ENCODE measurements around the gene ZNF77. TPM values are rescaled to one million over a fixed set of nuclear protein-coding genes. Genes with fewer than 3 reads are reported as not detected.

Gene ZNF77
- total and polyA plus RNA-seq, 7 donors = 0.84 to 2.4 (median 1.4) TPM

GRCh38 chr19:2988568-2988967 is 43.8 kb upstream of the ZNF77 start:
- Histone ChIP-seq H3K27ac (no peak overlapping the region), H3K4me3 (no peak overlapping the region), H3K9me3 (no peaks in the 10 kb centered on the region), H3K36me3 (ENCODE audit: insufficient read depth in 1 of 2, low read depth in 1 of 2) (no peaks in the 10 kb centered on the region), H3K4me1 (peaks cover 3% of the 10 kb centered on the region), H3K27me3 (ENCODE audit: insufficient read depth in 3 of 3, low read length in 2 of 3) (no peaks in the 10 kb centered on the region)
- ATAC-seq (no peak), DNase-seq (no peak)
- WGBS, 3 donors = 92 to 96% (median 92%) methylated on average over 3 of the region's 3 CpGs
- intact Hi-C loops (cut with DNase I) = no loop called here
- TF ChIP-seq, protein P1, sequence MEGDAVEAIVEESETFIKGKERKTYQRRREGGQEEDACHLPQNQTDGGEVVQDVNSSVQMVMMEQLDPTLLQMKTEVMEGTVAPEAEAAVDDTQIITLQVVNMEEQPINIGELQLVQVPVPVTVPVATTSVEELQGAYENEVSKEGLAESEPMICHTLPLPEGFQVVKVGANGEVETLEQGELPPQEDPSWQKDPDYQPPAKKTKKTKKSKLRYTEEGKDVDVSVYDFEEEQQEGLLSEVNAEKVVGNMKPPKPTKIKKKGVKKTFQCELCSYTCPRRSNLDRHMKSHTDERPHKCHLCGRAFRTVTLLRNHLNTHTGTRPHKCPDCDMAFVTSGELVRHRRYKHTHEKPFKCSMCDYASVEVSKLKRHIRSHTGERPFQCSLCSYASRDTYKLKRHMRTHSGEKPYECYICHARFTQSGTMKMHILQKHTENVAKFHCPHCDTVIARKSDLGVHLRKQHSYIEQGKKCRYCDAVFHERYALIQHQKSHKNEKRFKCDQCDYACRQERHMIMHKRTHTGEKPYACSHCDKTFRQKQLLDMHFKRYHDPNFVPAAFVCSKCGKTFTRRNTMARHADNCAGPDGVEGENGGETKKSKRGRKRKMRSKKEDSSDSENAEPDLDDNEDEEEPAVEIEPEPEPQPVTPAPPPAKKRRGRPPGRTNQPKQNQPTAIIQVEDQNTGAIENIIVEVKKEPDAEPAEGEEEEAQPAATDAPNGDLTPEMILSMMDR (IDR thresholded peaks at IDR 0.05) = no peak

- H3K27ac ChIP-seq = no peak overlapping the region
- no peaks in the 10 kb centered on the region for H3K36me3 ChIP-seq (ENCODE audit: insufficient read depth in 1 of 2, low read depth in 1 of 2)
- H3K27me3 ChIP-seq (ENCODE audit: insufficient read depth in 3 of 3, low read length in 2 of 3) = no peaks in the 10 kb centered on the region
- WGBS, 3 donors = 71 to 85% (median 81%) methylated on average over 12 of the region's 12 CpGs
- intact Hi-C loops (cut with DNase I) = no loop called here
- no peak overlapping the region for H3K4me3 ChIP-seq
- DNase-seq (no peak), ATAC-seq (no peak)
- TF ChIP-seq, protein P1 (IDR thresholded peaks at IDR 0.05) = no peak
- H3K4me1 ChIP-seq = peaks cover 6% of the 10 kb centered on the region
- H3K9me3 ChIP-seq = no peaks in the 10 kb centered on the region
Observed at GRCh38 chr19:2987797-2988196, 43.0 kb upstream of the ZNF77 start.

DNA sequence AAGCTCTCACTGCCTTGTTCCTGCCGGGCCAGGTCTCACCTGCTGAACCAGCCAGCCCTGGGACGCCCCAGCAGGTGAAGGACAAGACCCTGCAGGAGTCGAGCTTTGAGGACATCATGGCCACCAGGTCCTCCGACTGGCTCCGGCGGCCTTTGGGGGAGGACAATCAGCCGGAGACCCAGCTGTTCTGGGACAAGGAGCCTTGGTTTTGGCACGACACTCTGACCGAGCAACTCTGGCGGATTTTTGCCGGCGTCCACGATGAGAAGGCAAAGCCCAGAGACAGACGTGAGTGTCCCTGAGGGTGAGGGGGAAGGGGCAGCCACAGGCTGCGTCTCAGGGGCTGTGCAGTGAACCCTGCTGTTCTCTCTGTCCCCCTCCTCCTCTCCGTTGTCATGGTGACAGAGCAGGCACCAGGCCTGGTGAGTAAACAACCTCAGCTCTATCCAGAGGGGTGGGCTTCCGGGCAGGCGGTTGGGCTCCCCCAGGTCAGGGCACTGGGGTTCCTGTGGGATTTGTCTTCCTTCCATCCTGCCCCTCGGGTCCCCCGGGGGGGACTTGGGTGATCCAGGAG is 42.3 kb upstream of the ZNF77 start:
- intact Hi-C loops (cut with DNase I) = no loop called here
- DNase-seq = no peak
- H3K4me3 ChIP-seq = no peak overlapping the region
- H3K27ac ChIP-seq = no peak overlapping the region
- H3K9me3 ChIP-seq = no peaks in the 10 kb centered on the region
- H3K27me3 ChIP-seq (ENCODE audit: insufficient read depth in 3 of 3, low read length in 2 of 3) = no peaks in the 10 kb centered on the region
- H3K36me3 ChIP-seq (ENCODE audit: insufficient read depth in 1 of 2, low read depth in 1 of 2) = no peaks in the 10 kb centered on the region
- WGBS, 3 donors = 26 to 30% (median 30%) methylated on average over 20 of the region's 20 CpGs
- peaks cover 9% of the 10 kb centered on the region for H3K4me1 ChIP-seq
- ATAC-seq = no peak
- TF ChIP-seq, protein P1 (IDR thresholded peaks at IDR 0.05) = no peak

DNA sequence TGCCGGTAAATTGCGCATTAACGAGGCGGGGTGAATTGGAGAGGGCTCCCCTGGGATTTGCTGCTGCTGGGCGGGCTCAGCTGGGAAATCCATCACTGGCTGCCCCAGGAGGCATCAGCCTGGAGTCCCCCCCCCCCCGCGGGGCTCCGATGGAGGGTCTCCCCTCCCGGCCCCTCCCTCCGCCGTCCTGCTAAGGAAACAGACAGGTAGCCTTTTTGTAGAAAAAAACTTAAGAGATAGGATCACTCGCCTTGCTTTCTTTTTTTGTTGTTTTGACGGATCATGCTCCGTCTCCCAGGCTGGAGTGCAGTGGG is 39.4 kb upstream of the ZNF77 start:
- Histone ChIP-seq H3K4me3 (peak overlapping the region; percentile 39), H3K4me1 (peaks cover 9% of the 10 kb centered on the region), H3K27me3 (ENCODE audit: insufficient read depth in 3 of 3, low read length in 2 of 3) (no peaks in the 10 kb centered on the region), H3K36me3 (ENCODE audit: insufficient read depth in 1 of 2, low read depth in 1 of 2) (no peaks in the 10 kb centered on the region), H3K9me3 (no peaks in the 10 kb centered on the region), H3K27ac (peak overlapping the region; percentile 63)
- intact Hi-C loops (cut with DNase I) = no loop called here
- DNase-seq (no peak), ATAC-seq (no peak)
- WGBS, 3 donors = 3 to 7% (median 7%) methylated on average over 12 to 14 of the region's 14 CpGs
- TF ChIP-seq, protein P1 (IDR thresholded peaks at IDR 0.05) = no peak
